Kidney (tissue), 14 donors: Measurements from ENCODE around the gene CC2D1B. TPM values are rescaled to one million over a fixed set of nuclear protein-coding genes. Genes with fewer than 3 reads are reported as not detected.

ENCODE experiments used
- DNase-seq, 5 donors: peaks; one replicate each; pipeline ENCODE4 v3.0.0-alpha.2; 2013 to 2020
- FAIRE-seq: peaks from 2 replicates; lab custom pipeline; 2012; peaks lifted over from hg19 to GRCh38; lab: Jason Lieb, UNC
- H3K27ac ChIP-seq, 2 donors: one replicate each; pipeline ENCODE4 v1.7.0; 2013; ENCODE audit warnings: low read depth in 2 of 2, low read length in 2 of 2, inconsistent platforms in 1 of 2
- H3K27me3 ChIP-seq: one replicate; pipeline ENCODE4 v1.7.1; 2013; ENCODE audit warnings: low read length, inconsistent platforms; ENCODE audit not compliant: control insufficient read depth, insufficient read depth
- H3K36me3 ChIP-seq, 3 donors: one replicate each; pipeline versions ENCODE4 v1.7.0 to v1.7.1; 2013; ENCODE audit warnings: low read length in 3 of 3, control low read depth in 1 of 3, inconsistent platforms in 1 of 3; ENCODE audit not compliant: insufficient read depth in 3 of 3, control insufficient read depth in 2 of 3
- H3K4me1 ChIP-seq, 3 donors: one replicate each; pipeline versions ENCODE4 v1.7.0 to v1.7.1; 2013; ENCODE audit warnings: low read length in 3 of 3, inconsistent platforms in 1 of 3, low read depth in 1 of 3; ENCODE audit not compliant: control insufficient read depth in 2 of 3, insufficient read depth in 2 of 3
- H3K4me3 ChIP-seq, 3 donors: one replicate each; pipeline versions ENCODE4 v1.7.0 to v1.8.1; 2013; ENCODE audit warnings: low read length in 3 of 3, control low read depth in 1 of 3, inconsistent platforms in 1 of 3
- H3K9ac ChIP-seq, 3 donors: one replicate each; pipeline versions ENCODE4 v1.7.0 to v1.7.1; 2013; ENCODE audit warnings: low read length in 3 of 3, control low read depth in 1 of 3, inconsistent platforms in 1 of 3
- H3K9me3 ChIP-seq, 3 donors: one replicate each; pipeline versions ENCODE4 v1.7.0 to v1.7.1; 2013; ENCODE audit warnings: low read length in 3 of 3, control low read depth in 1 of 3, inconsistent platforms in 1 of 3; ENCODE audit not compliant: control insufficient read depth in 2 of 3, insufficient read depth in 1 of 3
- CTCF ChIP-seq: IDR thresholded peaks from 3 replicates; pipeline ENCODE4 v1.5.1; 2012; ENCODE audit warnings: mild to moderate bottlenecking, moderate library complexity, borderline replicate concordance; ENCODE audit not compliant: insufficient read depth; ENCODE audit errors: extremely low read depth
- intact Hi-C: fragments of 100-400 bp; cut with DNase I; formaldehyde crosslinking; loops from one replicate; pipeline ENCODE4 v1.11.1; 2022
- polyA plus RNA-seq: library from polyadenylated mRNA; stranded (reverse); fragments of 350-450 nt; fragmentation: Illumina TruSeq; extraction: RNeasy Lipid Tissue Mini Kit (QIAGEN cat#74804); gene quantifications from one replicate; pipeline ENCODE4 v1.2.3, GENCODE V29; 2014; ENCODE audit warnings: low read depth, low replicate concordance; ENCODE audit not compliant: insufficient read depth
- total RNA-seq: library from RNA; stranded (reverse); fragmentation: NEBNext Ultra II Directional; extraction: Animal tissue kit (Norgen Biotek cat#: 25700); gene quantifications from one replicate; pipeline ENCODE4 v1.2.1, GENCODE V29; 2021
- donor health status: control.
- donor health status: control.
- donor health status: control.
- donor health status: control.
- donor health status: control.
- donor health status: DM: yes; HTN: yes; CAD: no.
- donor health status: Normal renal cell carcinoma (clear cell type).

Gene CC2D1B
- total and polyA plus RNA-seq, 2 donors from 2014 or later, result 26.9 to 42.5 TPM

GRCh38 chr1:52355847-52356505 is 10.0 kb downstream of the CC2D1B start:
- Histone ChIP-seq H3K9me3 (no peaks in the 10 kb centered on the region), H3K4me3 (no peak overlapping the region), H3K27me3 (no peaks in the 10 kb centered on the region), H3K9ac (no peak overlapping the region), H3K36me3 (peaks cover 13 to 83% (median 62%) of the 10 kb centered on the region in 3 donors), H3K4me1 (no peaks in the 10 kb centered on the region), H3K27ac (no peak overlapping the region)
- DNase-seq (no peak), FAIRE-seq (no peak)
- no peak for TF ChIP-seq CTCF
- intact Hi-C loops, result no loop called here

DNA sequence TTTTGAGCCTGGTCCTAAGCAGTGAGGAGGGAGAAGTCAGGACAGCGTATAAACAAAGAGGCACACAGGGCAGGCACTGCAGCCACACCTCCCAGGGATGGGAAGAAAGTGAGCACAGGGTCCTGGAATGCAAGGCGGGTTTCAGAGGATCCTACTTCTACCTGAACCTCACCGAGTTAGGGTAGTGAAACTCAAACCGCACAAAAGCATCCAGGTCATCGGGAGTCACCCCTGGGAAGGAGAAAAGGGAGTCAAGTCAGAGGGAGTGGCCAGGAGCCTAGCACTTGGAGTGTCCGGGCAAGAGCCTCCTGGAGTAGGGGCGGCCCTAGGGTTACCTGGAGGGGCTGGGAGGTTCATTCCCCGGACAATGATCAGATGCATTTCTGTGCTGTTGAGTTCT is 10.6 kb downstream of the CC2D1B start:
- Histone ChIP-seq H3K9ac (no peak overlapping the region), H3K4me1 (no peaks in the 10 kb centered on the region), H3K4me3 (no peak overlapping the region), H3K27ac (no peak overlapping the region), H3K36me3 (peaks cover 13 to 78% (median 60%) of the 10 kb centered on the region in 3 donors), H3K27me3 (no peaks in the 10 kb centered on the region), H3K9me3 (no peaks in the 10 kb centered on the region)
- DNase-seq, result no peak
- FAIRE-seq, result no peak
- intact Hi-C loops, result no loop called here
- TF ChIP-seq CTCF, result no peak

- no peaks in the 10 kb centered on the region for H3K9me3 ChIP-seq
- intact Hi-C loops, result no loop called here
- no peaks in the 10 kb centered on the region for H3K4me1 ChIP-seq
- peaks cover 8 to 50% (median 38%) of the 10 kb centered on the region in 3 donors for H3K36me3 ChIP-seq
- DNase-seq (no peak), FAIRE-seq (no peak)
- TF ChIP-seq CTCF, result no peak
- no peak overlapping the region for H3K9ac ChIP-seq
- no peaks in the 10 kb centered on the region for H3K27me3 ChIP-seq
- no peak overlapping the region for H3K4me3 ChIP-seq
- no peak overlapping the region for H3K27ac ChIP-seq
Measured at GRCh38 chr1:52352690-52353089, 13.3 kb downstream of the CC2D1B start.
